Stimulated activated CD8-positive, alpha-beta memory T cell treated with anti-CD3 and anti-CD28 coated beads, Interleukin-12 subunit alpha, Interleukin-12 subunit beta, amount 100 ng/mL, for 4 hours (primary cell): ENCODE results near the gene DMRTC2.
"Not testable (repeated sequence)": the region's sequence is repeated elsewhere in the genome, so short reads cannot be mapped to it uniquely, and the experiment has no call there.

Experiments used
- DNase-seq: peaks from one replicate; pipeline ENCODE4 v3.0.0-alpha.2; 2020; ENCODE audit warnings: low read depth

DMRTC2 gene

DNA sequence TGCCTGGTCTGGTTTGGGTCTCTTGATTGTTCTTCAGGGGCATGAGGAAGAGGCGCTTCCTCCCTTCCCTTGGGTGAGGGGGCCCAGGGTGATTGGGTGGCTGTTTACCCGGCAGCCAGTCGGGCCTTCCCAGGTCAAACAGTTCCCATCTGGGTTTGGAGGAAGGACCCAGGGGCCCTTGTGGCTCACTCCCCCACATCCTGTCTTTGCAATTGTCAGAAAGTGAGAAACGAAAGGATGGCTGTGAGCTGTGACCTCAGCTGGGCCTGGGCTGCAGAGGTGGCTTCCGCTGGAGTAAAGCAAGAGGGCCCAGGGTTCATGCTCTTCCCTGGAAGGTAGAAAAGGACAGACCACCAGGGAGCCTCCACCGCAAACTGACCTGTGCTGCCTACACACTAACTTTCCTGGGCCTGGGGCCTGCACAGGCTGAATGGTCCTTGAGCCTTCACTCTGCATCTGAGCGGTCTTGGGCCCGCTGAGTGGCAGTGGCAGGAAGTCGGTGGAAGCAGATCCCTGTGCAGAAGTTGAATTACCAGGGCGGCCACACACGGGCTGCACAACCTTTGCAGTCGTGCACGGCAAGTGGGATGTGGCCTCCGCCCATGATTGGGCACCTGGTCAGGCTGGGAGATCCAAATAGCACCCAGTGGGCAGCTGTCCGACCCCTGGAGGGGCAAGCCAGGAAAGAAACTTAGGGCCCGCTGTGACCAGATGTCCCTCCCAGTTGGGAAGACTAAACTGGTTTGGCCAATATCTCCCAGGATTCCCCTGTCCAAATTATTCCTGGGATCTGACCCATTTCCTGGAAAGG, 26.9 kb downstream of the DMRTC2 start:
- DNase-seq, result no peak

DNA sequence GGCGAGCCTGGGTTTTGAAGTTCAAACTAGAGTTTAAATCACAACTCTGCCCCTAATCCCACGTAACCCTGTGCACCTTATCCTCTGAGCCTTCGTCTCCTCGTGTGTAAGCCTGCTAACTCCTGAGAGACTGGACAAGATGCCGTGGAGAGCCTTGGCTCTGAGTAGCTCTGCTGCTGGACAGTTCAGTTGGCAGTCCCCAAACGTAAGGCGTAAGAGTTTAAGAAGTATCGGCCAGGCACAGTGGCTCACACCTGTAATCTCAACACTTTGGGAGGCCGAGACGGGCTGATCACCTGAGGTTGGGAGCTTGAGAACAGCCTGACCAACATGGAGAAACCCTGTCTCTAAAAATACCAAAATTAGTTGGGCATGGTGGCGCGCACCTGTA, 27.5 kb downstream of the DMRTC2 start:
- no peak for DNase-seq

DNA sequence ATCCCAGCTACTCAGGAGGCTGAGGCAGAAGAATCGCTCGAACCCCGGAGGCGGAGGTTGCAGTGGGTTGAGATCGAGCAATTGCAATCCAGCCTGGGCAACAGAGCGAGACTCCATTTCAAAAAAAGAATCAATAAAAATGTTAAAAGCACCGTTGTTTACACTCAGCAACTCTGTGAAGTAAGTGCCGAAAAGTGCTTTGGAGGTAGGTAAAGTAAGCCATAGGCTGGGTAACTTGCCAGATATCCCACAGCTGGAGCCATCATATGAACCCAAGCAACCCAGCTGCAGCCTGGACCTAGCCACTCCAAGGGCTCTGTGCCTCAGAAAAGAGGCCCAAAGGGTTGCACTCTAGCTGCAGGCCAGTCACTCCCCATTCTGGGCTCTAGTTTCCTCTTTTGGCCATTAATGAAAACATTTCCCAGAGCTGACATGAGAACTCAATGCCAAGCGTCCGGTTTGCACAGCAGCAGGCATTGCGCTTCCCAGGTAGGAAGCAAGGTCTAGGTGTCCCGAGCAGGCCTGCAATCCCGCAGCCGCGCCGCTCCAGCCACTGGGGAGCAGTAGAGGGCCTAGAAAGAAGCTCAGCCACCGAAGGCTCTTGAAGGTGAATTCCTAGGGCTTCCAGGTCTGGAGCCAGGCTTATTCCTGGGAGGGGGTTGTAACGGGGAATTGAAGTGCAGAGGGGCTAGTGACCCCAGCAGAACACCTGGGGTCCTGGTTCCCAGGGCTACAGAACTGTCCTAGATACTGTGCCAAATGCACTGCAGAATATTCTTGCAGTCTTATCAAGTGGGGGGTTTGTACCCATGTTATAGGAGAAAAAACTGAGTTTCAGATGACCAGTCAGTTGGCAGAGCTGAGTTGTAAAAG, 28.2 kb downstream of the DMRTC2 start:
- DNase-seq, result no peak

DNA sequence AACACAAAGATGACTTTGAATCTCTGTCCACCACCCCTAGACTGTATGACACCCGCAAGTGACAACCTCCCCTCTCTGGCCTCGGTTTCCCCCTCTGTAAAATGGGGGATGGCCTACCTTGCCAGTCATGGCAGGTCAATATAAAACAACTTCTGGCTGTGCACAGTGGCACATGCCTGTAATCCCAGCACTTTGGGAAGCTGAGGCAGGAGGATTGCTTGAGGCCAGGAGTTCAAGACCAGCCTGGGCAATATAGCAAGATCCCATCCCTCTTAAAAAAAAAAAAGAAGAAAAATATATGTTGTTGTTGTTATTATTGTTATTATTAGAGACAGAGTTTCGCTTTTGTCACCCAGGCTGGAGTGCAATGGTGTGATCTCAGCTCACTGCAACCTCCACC, 31.1 kb downstream of the DMRTC2 start:
- DNase-seq, result not testable (repeated sequence)

DNA sequence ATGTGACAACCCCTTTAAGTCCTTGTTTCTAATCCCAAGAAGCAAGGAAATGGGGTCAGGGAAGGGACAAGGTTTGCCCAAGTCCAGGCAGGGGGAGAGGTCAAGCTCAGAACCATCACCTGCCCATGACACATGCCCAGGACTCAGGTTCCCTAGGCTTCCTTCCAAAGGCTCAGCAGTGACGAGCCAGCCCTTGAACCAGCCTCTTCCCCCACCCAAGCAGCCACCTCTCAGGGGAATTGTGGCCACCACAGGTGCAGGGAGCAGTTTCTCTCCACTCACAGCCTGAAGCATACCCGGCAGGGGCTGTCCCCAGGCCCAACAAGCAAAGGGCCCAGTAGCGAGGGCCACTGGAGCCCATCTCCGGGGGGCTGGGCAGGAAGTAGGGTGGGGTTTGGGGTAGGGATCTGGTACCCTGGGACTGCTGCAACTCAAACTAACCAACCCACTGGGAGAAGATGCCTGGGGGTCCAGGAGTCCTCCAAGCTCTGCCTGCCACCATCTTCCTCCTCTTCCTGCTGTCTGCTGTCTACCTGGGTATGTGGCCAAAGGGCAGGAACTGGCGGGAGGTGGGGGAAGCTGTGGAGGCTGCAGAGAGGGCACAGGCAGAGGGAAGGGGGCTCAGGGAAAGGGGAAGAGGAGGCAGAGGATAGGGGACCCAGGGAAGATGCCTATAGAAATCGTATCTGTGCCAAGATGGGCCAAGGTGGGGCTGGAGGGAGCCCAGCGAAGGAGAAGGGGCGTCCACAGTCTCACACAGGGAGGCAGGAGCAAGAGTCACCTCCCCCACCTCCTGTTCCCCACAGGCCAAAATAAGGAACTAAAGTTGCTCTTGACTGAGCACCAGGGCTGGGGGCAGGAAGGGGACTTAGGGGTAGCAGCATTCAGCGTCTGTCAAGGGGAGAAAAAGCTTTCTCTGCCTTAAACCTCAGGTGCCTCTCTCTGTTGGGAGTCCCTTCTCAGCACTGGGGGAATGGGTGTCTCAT, 32.3 kb downstream of the DMRTC2 start, which contains the start of gene CD79A:
Gene CD79A, plus strand, starts transcription at position 433 of the 986 bp plus-strand sequence. Its CDS starts 26 bp downstream, at position 459.
- DNase-seq, result no peak

DNA sequence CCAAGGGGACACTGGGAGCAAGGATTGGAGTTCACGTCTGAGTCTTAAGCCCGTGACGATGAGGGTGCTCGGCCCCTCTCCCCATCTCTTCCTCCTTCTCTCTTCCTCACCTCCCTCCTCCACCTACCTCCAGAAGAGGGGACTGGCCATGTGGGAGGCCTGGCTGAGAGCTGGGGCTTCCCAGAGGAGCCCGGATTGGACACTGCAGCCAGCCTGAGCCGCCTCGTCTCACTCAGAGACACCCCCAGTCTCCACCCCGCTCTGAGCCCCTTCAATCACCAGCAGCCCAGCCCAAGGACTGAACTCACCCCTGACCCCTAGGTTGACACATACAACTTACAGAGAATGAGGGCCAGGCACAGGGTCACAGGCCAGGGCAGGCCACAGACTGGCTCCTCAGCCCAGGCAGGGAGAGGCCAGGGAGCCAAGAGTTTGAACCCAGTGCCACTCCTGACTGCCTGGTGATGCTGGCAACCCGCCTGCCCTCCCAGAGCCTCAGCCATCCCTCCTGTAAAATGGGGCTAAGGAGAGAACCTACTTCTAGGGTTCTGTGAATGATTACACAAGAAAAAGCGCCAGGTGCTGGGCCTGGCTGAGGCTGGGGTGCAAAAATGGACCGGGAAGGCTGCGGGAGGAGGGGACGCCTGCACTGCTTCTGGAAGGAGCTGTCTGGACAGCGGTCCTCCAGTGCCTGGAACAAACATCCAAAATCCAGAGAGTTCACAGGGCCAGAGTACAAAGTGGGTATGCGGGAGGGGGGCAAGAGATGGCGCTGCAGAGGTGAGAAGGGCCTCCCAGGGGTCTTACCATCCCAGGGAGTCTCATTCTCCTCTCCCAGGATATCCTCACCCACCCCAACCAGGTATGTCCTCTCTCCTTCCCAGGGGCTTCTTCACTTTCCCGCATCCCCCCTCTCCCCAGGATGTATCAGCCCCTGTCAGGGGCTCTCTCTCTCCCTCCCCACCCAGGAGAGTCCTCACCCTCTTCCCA, 33.4 kb downstream of the DMRTC2 start:
- DNase-seq, result no peak

DNA sequence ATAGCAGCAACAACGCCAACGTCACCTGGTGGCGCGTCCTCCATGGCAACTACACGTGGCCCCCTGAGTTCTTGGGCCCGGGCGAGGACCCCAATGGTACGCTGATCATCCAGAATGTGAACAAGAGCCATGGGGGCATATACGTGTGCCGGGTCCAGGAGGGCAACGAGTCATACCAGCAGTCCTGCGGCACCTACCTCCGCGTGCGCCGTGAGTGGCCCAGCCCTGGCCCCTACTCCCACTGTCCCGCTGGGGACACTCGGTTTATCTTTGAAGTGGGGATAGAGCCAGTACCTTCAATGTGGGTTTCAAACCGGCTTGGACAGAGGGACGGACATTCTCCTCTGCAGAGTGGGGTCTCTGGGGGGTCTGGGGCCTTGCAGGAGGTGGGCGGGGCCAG, 34.2 kb downstream of the DMRTC2 start:
- DNase-seq, result no peak

GRCh38 chr19:41879670-41880328, 35.0 kb downstream of the DMRTC2 start:
- no peak for DNase-seq

- no peak for DNase-seq
Measured at GRCh38 chr19:41880329-41880708, 35.5 kb downstream of the DMRTC2 start.

- peak; percentile 46 for DNase-seq
Measured at GRCh38 chr19:41882568-41883462, 38.0 kb downstream of the DMRTC2 start, which contains the start of gene ARHGEF1. Gene ARHGEF1, plus strand, starts transcription at chr19:41883184. Its CDS starts 4,899 bp downstream, at chr19:41888083.

DNA sequence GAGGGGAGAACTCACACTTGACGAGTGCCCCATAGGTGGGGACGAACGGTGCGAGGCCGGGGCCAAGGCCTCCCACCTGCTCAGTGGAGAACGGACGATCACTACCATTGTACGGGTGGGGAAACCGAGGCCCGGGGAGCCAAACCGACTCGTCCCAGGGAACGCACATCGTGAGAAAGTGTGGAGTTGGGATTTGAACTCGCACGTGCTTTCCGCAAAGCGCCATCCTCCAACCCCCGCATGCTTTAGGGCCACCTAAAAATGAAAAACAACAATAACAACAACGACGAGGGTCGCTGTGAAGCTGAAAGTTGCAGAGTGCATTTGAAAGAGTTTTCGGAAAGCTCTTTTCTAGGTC, 38.6 kb downstream of the DMRTC2 start:
- DNase-seq, result no peak

DNA sequence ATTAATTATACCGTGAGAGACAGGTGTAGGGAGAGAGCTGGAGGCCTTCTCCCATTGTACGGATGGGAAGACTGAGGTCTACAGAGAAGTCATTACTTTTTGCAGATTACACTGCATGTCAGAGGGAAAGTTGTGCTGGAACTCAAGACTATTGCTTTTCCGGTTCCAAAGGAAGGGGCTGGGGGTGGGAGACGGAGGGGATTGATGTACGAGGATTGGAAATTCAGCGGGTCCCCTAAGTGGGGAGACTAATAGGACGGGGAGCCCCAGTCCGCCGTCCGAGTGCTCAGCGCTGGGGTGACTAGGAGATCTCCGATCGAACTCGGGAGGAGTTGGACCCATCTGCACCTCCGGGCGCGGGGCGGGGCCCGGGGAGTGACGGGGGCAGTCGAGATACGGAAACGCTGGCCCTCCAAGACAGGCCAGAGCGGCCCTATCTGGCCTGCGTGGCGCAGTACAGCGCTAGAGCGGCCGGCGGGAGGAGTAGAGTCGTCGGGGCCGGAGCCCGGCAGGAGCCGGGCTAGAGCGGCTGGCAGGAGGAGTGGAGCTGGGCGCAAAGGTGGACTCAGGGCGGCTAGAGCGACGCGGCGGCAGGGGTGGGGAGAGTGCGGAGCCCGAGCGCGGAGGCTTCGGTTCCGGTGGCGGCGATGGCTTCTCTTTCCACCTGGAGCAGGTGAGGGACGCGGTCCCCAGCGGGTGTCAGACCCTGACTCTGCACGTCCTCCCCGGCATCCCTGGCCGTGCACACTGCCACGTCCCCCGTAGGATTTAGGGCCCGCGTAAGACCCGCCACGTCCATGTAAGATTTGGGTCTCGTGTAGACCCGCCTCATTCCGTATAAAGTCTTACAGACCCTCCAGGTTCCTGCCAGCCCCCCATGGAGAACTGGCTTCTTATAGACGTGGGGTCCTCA, 39.2 kb downstream of the DMRTC2 start:
- DNase-seq, result peak; percentile 81

- peak; percentile 56 for DNase-seq
Measured at GRCh38 chr19:41886761-41887710, 42.2 kb downstream of the DMRTC2 start.

- peak; percentile 84 for DNase-seq
Measured at GRCh38 chr19:41887711-41888382, 43.0 kb downstream of the DMRTC2 start.

GRCh38 chr19:41888926-41889325, 44.1 kb downstream of the DMRTC2 start:
- no peak for DNase-seq

GRCh38 chr19:41889896-41890295, 45.1 kb downstream of the DMRTC2 start:
- no peak for DNase-seq
